ENCODE data around the gene VASH1. TPM values are rescaled to one million over a fixed set of nuclear protein-coding genes. Genes with fewer than 3 reads are reported as not detected.

VASH1 gene
- total and polyA plus RNA-seq, 2 of the 13 experiments (the other 11 are each of a cell fraction or from before 2014, with no cell fraction given): 0.11 to 0.24 TPM

DNA sequence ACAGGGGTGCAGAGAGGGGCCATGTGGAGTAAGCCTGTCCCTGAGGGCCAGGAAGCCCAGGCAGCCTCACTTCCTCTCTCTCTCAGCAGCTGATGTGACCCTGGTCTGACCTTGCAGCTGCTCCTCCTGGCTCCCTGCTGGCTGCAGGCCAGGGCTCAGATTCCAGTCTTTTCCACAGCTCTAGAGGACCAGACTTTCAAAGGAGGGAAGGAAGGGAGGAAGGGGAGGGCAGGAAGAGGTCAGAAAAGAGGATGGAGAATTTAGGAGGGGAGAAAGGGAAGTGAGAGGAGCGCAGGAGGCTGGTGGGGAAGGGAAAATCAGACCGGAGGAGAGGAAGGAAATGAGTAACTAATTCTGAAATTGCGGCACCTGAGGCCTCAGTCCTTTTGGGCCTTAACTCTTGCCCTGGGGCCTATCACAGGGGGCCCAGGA, 40.9 kb upstream of the VASH1 start (continued):
- TF ChIP-seq, protein P1, sequence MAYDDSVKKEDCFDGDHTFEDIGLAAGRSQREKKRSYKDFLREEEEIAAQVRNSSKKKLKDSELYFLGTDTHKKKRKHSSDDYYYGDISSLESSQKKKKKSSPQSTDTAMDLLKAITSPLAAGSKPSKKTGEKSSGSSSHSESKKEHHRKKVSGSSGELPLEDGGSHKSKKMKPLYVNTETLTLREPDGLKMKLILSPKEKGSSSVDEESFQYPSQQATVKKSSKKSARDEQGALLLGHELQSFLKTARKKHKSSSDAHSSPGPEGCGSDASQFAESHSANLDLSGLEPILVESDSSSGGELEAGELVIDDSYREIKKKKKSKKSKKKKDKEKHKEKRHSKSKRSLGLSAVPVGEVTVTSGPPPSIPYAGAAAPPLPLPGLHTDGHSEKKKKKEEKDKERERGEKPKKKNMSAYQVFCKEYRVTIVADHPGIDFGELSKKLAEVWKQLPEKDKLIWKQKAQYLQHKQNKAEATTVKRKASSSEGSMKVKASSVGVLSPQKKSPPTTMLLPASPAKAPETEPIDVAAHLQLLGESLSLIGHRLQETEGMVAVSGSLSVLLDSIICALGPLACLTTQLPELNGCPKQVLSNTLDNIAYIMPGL (CRISPR knock-in tag; IDR thresholded peaks at IDR 0.05; ENCODE audit: borderline replicate concordance in 1 of 2, low read depth in 1 of 2): no peak
- TF ChIP-seq ZNF598 (CRISPR knock-in tag; IDR thresholded peaks at IDR 0.05; ENCODE audit: borderline replicate concordance) (no peak), GTF2F1 (IDR thresholded peaks at IDR 0.05; ENCODE audit: low read length) (no peak), ZNF781 (CRISPR knock-in tag; IDR thresholded peaks at IDR 0.05; ENCODE audit: borderline replicate concordance, not compliant biosample characterization) (no peak), ZNF614 (CRISPR knock-in tag; IDR thresholded peaks at IDR 0.05; ENCODE audit: borderline replicate concordance) (no peak), ZNF33B (CRISPR knock-in tag; IDR thresholded peaks at IDR 0.05) (no peak), TEAD2 (CRISPR knock-in tag; IDR thresholded peaks at IDR 0.05) (no peak), MAF1 (CRISPR knock-in tag; IDR thresholded peaks at IDR 0.05; ENCODE audit: borderline replicate concordance) (no peak), THAP11 (CRISPR knock-in tag; IDR thresholded peaks at IDR 0.05) (no peak), RXRB (CRISPR knock-in tag; IDR thresholded peaks at IDR 0.05; ENCODE audit: borderline replicate concordance) (peak; percentile 48; the same call in 1 of the 2 replicates), NKX3-1 (CRISPR knock-in tag; IDR thresholded peaks at IDR 0.05) (no peak), TCF7 (IDR thresholded peaks at IDR 0.05; ENCODE audit: low read depth) (no peak), NCOA1 (CRISPR knock-in tag; IDR thresholded peaks at IDR 0.05) (no peak), GABPA (IDR thresholded peaks at IDR 0.05; ENCODE audit: low read depth, low read length) (peak; percentile 23; the same call in 1 of the 2 replicates), GABPA (CRISPR knock-in tag; IDR thresholded peaks at IDR 0.05; ENCODE audit: low read depth) (peak; percentile 61), CEBPG (CRISPR knock-in tag; IDR thresholded peaks at IDR 0.05) (no peak), PHF8 (CRISPR knock-in tag; IDR thresholded peaks at IDR 0.05) (no peak), ZNF747 (CRISPR knock-in tag; IDR thresholded peaks at IDR 0.05; ENCODE audit: borderline replicate concordance) (no peak), RARA (CRISPR knock-in tag; IDR thresholded peaks at IDR 0.05) (peak; percentile 87), NONO (IDR thresholded peaks at IDR 0.05) (no peak), NONO (CRISPR knock-in tag; conservative IDR thresholded peaks at IDR 0.05) (no peak), BCL6 (CRISPR knock-in tag; IDR thresholded peaks at IDR 0.05) (no peak), HNRNPUL1 (IDR thresholded peaks at IDR 0.05; ENCODE audit: low read depth, low read length) (no peak), ZNF501 (CRISPR knock-in tag; IDR thresholded peaks at IDR 0.05) (no peak), MXD4 (CRISPR knock-in tag; IDR thresholded peaks at IDR 0.05) (no peak)
- TF ChIP-seq, protein P2, sequence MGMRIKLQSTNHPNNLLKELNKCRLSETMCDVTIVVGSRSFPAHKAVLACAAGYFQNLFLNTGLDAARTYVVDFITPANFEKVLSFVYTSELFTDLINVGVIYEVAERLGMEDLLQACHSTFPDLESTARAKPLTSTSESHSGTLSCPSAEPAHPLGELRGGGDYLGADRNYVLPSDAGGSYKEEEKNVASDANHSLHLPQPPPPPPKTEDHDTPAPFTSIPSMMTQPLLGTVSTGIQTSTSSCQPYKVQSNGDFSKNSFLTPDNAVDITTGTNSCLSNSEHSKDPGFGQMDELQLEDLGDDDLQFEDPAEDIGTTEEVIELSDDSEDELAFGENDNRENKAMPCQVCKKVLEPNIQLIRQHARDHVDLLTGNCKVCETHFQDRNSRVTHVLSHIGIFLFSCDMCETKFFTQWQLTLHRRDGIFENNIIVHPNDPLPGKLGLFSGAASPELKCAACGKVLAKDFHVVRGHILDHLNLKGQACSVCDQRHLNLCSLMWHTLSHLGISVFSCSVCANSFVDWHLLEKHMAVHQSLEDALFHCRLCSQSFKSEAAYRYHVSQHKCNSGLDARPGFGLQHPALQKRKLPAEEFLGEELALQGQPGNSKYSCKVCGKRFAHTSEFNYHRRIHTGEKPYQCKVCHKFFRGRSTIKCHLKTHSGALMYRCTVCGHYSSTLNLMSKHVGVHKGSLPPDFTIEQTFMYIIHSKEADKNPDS (CRISPR knock-in tag; IDR thresholded peaks at IDR 0.05): no peak
- TF ChIP-seq, protein P3, sequence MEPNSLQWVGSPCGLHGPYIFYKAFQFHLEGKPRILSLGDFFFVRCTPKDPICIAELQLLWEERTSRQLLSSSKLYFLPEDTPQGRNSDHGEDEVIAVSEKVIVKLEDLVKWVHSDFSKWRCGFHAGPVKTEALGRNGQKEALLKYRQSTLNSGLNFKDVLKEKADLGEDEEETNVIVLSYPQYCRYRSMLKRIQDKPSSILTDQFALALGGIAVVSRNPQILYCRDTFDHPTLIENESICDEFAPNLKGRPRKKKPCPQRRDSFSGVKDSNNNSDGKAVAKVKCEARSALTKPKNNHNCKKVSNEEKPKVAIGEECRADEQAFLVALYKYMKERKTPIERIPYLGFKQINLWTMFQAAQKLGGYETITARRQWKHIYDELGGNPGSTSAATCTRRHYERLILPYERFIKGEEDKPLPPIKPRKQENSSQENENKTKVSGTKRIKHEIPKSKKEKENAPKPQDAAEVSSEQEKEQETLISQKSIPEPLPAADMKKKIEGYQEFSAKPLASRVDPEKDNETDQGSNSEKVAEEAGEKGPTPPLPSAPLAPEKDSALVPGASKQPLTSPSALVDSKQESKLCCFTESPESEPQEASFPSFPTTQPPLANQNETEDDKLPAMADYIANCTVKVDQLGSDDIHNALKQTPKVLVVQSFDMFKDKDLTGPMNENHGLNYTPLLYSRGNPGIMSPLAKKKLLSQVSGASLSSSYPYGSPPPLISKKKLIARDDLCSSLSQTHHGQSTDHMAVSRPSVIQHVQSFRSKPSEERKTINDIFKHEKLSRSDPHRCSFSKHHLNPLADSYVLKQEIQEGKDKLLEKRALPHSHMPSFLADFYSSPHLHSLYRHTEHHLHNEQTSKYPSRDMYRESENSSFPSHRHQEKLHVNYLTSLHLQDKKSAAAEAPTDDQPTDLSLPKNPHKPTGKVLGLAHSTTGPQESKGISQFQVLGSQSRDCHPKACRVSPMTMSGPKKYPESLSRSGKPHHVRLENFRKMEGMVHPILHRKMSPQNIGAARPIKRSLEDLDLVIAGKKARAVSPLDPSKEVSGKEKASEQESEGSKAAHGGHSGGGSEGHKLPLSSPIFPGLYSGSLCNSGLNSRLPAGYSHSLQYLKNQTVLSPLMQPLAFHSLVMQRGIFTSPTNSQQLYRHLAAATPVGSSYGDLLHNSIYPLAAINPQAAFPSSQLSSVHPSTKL (CRISPR knock-in tag; IDR thresholded peaks at IDR 0.05): peak; percentile 33; the same call in 1 of the 2 replicates
